GM12878 (cell line): ENCODE results near the gene NQO1. TPM values are rescaled to one million over a fixed set of nuclear protein-coding genes. Genes with fewer than 3 reads are reported as not detected.

Experiments
- ATAC-seq: fragments of 200-7000 bp; cut with Tn5 transposase; 3 replicates; pipeline ENCODE4 v1.9.1; 2020; ENCODE audit warnings: mild to moderate bottlenecking, moderate library complexity
- BruUV-seq: library from RNA; stranded (reverse); fragments of 400-500 nt; replicated peaks from 2 replicates; lab custom pipeline; 2021; lab: Mats Ljungman, UMichigan
- CTCF ChIA-PET: fragments of 300-600 bp; sonication (Branson Sonifier 250); formaldehyde crosslinking; extraction: SDS; loops from one replicate; lab custom pipeline; 2021; ENCODE audit warnings: inconsistent platforms; lab: Yijun Ruan, JAX
- POLR2A ChIA-PET: fragments of 350-600 bp; formaldehyde crosslinking; extraction: SDS; loops from one replicate; lab custom pipeline; 2021; ENCODE audit warnings: inconsistent platforms; lab: Charles Lee
- RAD21 ChIA-PET: fragments of 300-600 bp; sonication (Branson Sonifier 250); formaldehyde crosslinking; loops from one replicate; lab custom pipeline; 2023; ENCODE audit warnings: antibody characterized with exemption; ENCODE audit not compliant: unreplicated experiment; lab: Charles Lee
- SMC1A ChIA-PET: fragments of 300-600 bp; sonication (Branson Sonifier 250); formaldehyde crosslinking; loops from one replicate; lab custom pipeline; 2023; ENCODE audit not compliant: unreplicated experiment, uncharacterized antibody; lab: Charles Lee
- DNase-seq: peaks from one replicate; pipeline ENCODE4 v3.0.0-alpha.2; 2011; ENCODE audit warnings: low read depth, low spot score
- FAIRE-seq: peaks from 3 replicates; lab custom pipeline; 2011; peaks lifted over from hg19 to GRCh38; lab: Jason Lieb, UNC
- H2AFZ ChIP-seq: 2 replicates; pipeline ENCODE4 v1.6.0; 2011; ENCODE audit warnings: low read depth, low read length, control low read depth; ENCODE audit not compliant: control insufficient read depth
- H3K27ac ChIP-seq: 2 replicates; pipeline ENCODE4 v1.5.1; 2011; ENCODE audit warnings: control low read depth; ENCODE audit not compliant: control insufficient read depth, insufficient read depth
- H3K27me3 ChIP-seq, 2 experiments: replicated peaks in 1 of 2; 2 replicates each; pipeline versions ENCODE4 v1.6.0 to v1.6.1; 2011; ENCODE audit warnings: low read length in 1 of 2; ENCODE audit not compliant: control insufficient read depth in 2 of 2, insufficient read depth in 2 of 2
- H3K36me3 ChIP-seq, 2 experiments: 2 replicates each; pipeline ENCODE4 v1.5.1; 2011; ENCODE audit warnings: low read length in 1 of 2; ENCODE audit not compliant: control insufficient read depth in 2 of 2, insufficient read depth in 2 of 2
- H3K4me1 ChIP-seq: 2 replicates; pipeline ENCODE4 v1.6.1; 2011; ENCODE audit warnings: mild to moderate bottlenecking, low read length, moderate library complexity, mixed read lengths; ENCODE audit not compliant: control insufficient read depth, insufficient read depth
- H3K4me2 ChIP-seq: 2 replicates; pipeline ENCODE4 v1.6.0; 2011; ENCODE audit warnings: control low read depth; ENCODE audit not compliant: control insufficient read depth, insufficient read depth
- H3K4me3 ChIP-seq: fragments of 200-600 bp; sonication (generic); 2 replicates; pipeline ENCODE4 v1.5.1; 2016
- H3K79me2 ChIP-seq: 2 replicates; pipeline ENCODE4 v1.6.0; 2011; ENCODE audit warnings: low read length; ENCODE audit not compliant: control insufficient read depth, insufficient read depth
- H3K9ac ChIP-seq: 2 replicates; pipeline ENCODE4 v1.8.0; 2011; ENCODE audit warnings: low read length, control low read depth, mixed read lengths; ENCODE audit not compliant: control insufficient read depth, insufficient read depth
- H3K9me3 ChIP-seq: replicated peaks from 3 replicates; pipeline ENCODE4 v1.5.1; 2011; ENCODE audit warnings: mild to moderate bottlenecking, low read length; ENCODE audit not compliant: control insufficient read depth, insufficient read depth
- H4K20me1 ChIP-seq: 2 replicates; pipeline ENCODE4 v1.6.0; 2011; ENCODE audit not compliant: control insufficient read depth, insufficient read depth
- ATF7 ChIP-seq: fragments of 450-650 bp; IDR thresholded peaks from 2 replicates; pipeline ENCODE4 v1.6.1; 2016; ENCODE audit warnings: low read depth, mild to moderate bottlenecking
- CEBPZ ChIP-seq: fragments of 150-350 bp; IDR thresholded peaks from 2 replicates; pipeline ENCODE4 v1.6.1; 2016; ENCODE audit warnings: low read depth, low read length
- EED ChIP-seq: sonication (generic); IDR thresholded peaks from 2 replicates; pipeline ENCODE4 v1.6.1; 2016; ENCODE audit warnings: antibody characterized with exemption, low read depth
- POLR2AphosphoS2 ChIP-seq: IDR thresholded peaks from 2 replicates; pipeline ENCODE4 v1.6.1; 2011; ENCODE audit warnings: low read depth, mild to moderate bottlenecking, low read length, improper control_type of control experiment, moderate library complexity
- SUPT20H ChIP-seq: IDR thresholded peaks from 2 replicates; pipeline ENCODE4 v1.6.1; 2011; ENCODE audit warnings: low read depth, mild to moderate bottlenecking, low read length, moderate library complexity, borderline replicate concordance; ENCODE audit not compliant: control insufficient read depth
- TAF1 ChIP-seq: IDR thresholded peaks from 2 replicates; pipeline ENCODE4 v1.6.1; 2011; ENCODE audit warnings: mild to moderate bottlenecking, low read depth, low read length, borderline replicate concordance
- USF1 ChIP-seq: IDR thresholded peaks from 2 replicates; pipeline ENCODE4 v1.6.1; 2011; ENCODE audit warnings: borderline replicate concordance, low read depth, mild to moderate bottlenecking, moderate library complexity, mixed read lengths, low read length; ENCODE audit not compliant: insufficient read depth; ENCODE audit errors: extremely low read length
- ZBTB11 ChIP-seq: fragments of 450-650 bp; formaldehyde crosslinking; IDR thresholded peaks from 2 replicates; pipeline ENCODE4 v1.5.0; 2022; ENCODE audit warnings: mild to moderate bottlenecking, missing genetic modification characterization
- WGBS: methylation state at CpG from one replicate; pipeline ENCODE4 v1.1.6; 2016; ENCODE audit warnings: low lambda C conversion rate; ENCODE audit not compliant: insufficient replicate concordance, insufficient coverage; ENCODE audit errors: missing lambda C conversion rate; 5-methylcytosine and 5-hydroxymethylcytosine counted together
- in situ Hi-C: fragments of 300-500 bp; cut with MboI; formaldehyde crosslinking; loops from 9 replicates; pipeline ENCODE4 v1.14.3; 2018; ENCODE audit warnings: mixed read lengths
- intact Hi-C: fragments of 100-400 bp; cut with micrococcal nuclease; formaldehyde crosslinking; loops from one replicate; pipeline ENCODE4 v1.14.2; 2022; ENCODE audit not compliant: unreplicated experiment
- polyA plus RNA-seq, 11 experiments: library from polyadenylated mRNA; depleted of rRNA in 4 of 11; unstranded in 6 of 11; stranded (reverse) in 5 of 11; fragments of >200 nt; fragmentation: Nextera tagmentation in 4 of 11; fragmentation: Illumina TruSeq in 1 of 11; extraction: Ambion mirVana in 4 of 11; extraction: Trizol in 1 of 11; gene quantifications; 1 replicate in 1 of 11; 2 replicates in 10 of 11; pipeline versions ENCODE4 v1.2.1 to v1.2.3, GENCODE V29; 2011 to 2016; ENCODE audit warnings: inconsistent platforms in 2 of 11, missing spikeins in 2 of 11, low read depth in 1 of 11
- total RNA-seq, 4 experiments: library from RNA; depleted of rRNA in 3 of 4; stranded (reverse); fragments of >200 nt in 3 of 4; fragmentation: Illumina TruSeq in 1 of 4; extraction: Trizol in 1 of 4; gene quantifications; 2 replicates each; pipeline versions ENCODE4 v1.2.1 to v1.2.3, GENCODE V29; 2013 to 2021

NQO1 gene
- total and polyA plus RNA-seq, 10 of the 15 experiments (the other 5 are each of a cell fraction or from before 2014, with no cell fraction given): 24.6 to 84.9 (median 34.6) TPM

- 100% methylated on average over 1 of the region's 1 CpG for WGBS
- SMC1A ChIA-PET: no interaction called here
- TF ChIP-seq CEBPZ: no peak
- TF ChIP-seq EED: no peak
- no peak for TF ChIP-seq POLR2AphosphoS2
- TF ChIP-seq TAF1: no peak
- TF ChIP-seq ZBTB11: no peak
- no peak for TF ChIP-seq USF1
- no peak for TF ChIP-seq SUPT20H
- no peak for TF ChIP-seq ATF7
- in situ Hi-C loops: no loop called here
- no peaks in the 10 kb centered on the region for H4K20me1 ChIP-seq
- no peak for FAIRE-seq
- H3K79me2 ChIP-seq: no peaks in the 10 kb centered on the region
- intact Hi-C loops: loop anchor here (5.0 kb wide), 1 partner anchor 303 kb away; no protein-coding TSS in a partner anchor
- no peak overlapping the region for H3K4me3 ChIP-seq
- BruUV-seq: no TSS peak
- H2AFZ ChIP-seq: no peak overlapping the region
- CTCF ChIA-PET: interaction anchor here (1.1 to 1.6 kb wide), 2 partner anchors 9 to 304 kb away, joined by 3 to 6 read pairs; no protein-coding TSS in a partner anchor
- no peaks in the 10 kb centered on the region for H3K27me3 ChIP-seq
- no peak overlapping the region for H3K27ac ChIP-seq
- H3K9me3 ChIP-seq: no peaks in the 10 kb centered on the region
- H3K4me2 ChIP-seq: no peak overlapping the region
- no peak for DNase-seq
- RAD21 ChIA-PET: interaction anchor here (3.0 kb wide), 1 partner anchor 303 kb away, joined by 11 read pairs; no protein-coding TSS in a partner anchor
- H3K36me3 ChIP-seq: peaks cover 0 to 43% of the 10 kb centered on the region in 2 experiments; a peak in 2 of 4 replicates
- H3K4me1 ChIP-seq: no peaks in the 10 kb centered on the region
- ATAC-seq: no peak
- POLR2A ChIA-PET: interaction anchor here (0.5 kb wide), 1 partner anchor 17 kb away, joined by 4 read pairs; no protein-coding TSS in a partner anchor
- H3K9ac ChIP-seq: no peak overlapping the region
Measured at GRCh38 chr16:69699915-69700314, 26.4 kb downstream of the NQO1 start.
